Parathyroid adenoma (tissue), 2 donors: Measurements from ENCODE around the gene PIGU.

Experiments used
- H2AFZ ChIP-seq: fragments of 300-600 bp; sonication (generic); one replicate; pipeline ENCODE4 v1.7.0; 2017; ENCODE audit warnings: antibody characterized with exemption, mild to moderate bottlenecking
- H3K27ac ChIP-seq: fragments of 300-600 bp; sonication (generic); one replicate; pipeline ENCODE4 v1.7.0; 2017
- H3K27me3 ChIP-seq: fragments of 300-600 bp; sonication (generic); one replicate; pipeline ENCODE4 v1.7.0; 2017; ENCODE audit warnings: low read length; ENCODE audit not compliant: control insufficient read depth, insufficient read depth
- H3K36me3 ChIP-seq: fragments of 300-600 bp; sonication (generic); one replicate; pipeline ENCODE4 v1.7.0; 2017; ENCODE audit warnings: low read length; ENCODE audit not compliant: control insufficient read depth, insufficient read depth
- H3K4me1 ChIP-seq: fragments of 300-600 bp; sonication (generic); one replicate; pipeline ENCODE4 v1.7.0; 2017; ENCODE audit warnings: control low read depth
- H3K4me2 ChIP-seq: fragments of 300-600 bp; sonication (generic); one replicate; pipeline ENCODE4 v1.7.0; 2017; ENCODE audit warnings: low read length
- H3K4me3 ChIP-seq: fragments of 300-600 bp; sonication (generic); one replicate; pipeline ENCODE4 v1.7.0; 2017; ENCODE audit warnings: low read depth, low read length
- H3K79me2 ChIP-seq: fragments of 300-600 bp; sonication (generic); one replicate; pipeline ENCODE4 v1.7.0; 2017; ENCODE audit warnings: control low read depth
- H3K9ac ChIP-seq: fragments of 300-600 bp; sonication (generic); one replicate; pipeline ENCODE4 v1.7.0; 2017; ENCODE audit warnings: mild to moderate bottlenecking
- H3K9me3 ChIP-seq: fragments of 300-600 bp; sonication (generic); one replicate; pipeline ENCODE4 v1.7.0; 2017; ENCODE audit warnings: low read length; ENCODE audit not compliant: control insufficient read depth
- TF ChIP-seq, protein P1 (sequence below): fragments of 300-600 bp; sonication (generic); IDR thresholded peaks from one replicate; pipeline ENCODE4 v1.7.0; 2017; ENCODE audit warnings: antibody characterized with exemption, mild to moderate bottlenecking
- donor health status: primary hyperparathyroidism.

Gene PIGU

DNA sequence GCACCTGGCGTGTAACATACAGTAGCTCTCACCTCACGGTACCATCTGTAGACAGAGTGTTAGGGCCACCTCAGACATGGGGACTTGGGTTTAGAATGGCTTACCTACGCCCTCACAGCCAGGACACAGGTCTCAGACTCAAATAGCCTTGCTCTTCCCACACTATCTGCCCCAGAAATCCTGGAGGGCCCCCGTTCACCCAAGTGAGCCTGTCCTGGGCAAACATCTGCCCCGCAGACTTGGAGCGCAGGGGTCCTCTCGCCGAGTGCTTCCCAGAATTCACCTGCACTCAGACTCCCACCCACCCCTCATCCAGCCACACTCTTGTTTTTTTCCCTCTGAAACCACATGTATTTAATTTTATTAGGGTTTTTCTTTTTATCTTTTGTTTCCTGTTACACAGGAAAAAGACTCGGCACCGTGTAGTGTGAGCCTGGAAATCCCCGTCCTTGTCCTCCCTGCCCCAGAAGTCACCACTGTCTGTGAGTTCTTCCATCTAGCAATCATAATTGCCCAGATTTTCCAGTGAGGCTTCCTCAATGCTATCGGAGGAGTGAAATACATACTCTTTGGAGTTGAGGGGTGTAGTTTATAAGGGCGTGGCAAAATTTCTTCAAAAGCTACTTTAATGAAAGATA is 135.5 kb downstream of the PIGU start:
- no peaks in the 10 kb centered on the region for H3K79me2 ChIP-seq
- H2AFZ ChIP-seq: no peak overlapping the region
- H3K9ac ChIP-seq: no peak overlapping the region
- H3K4me3 ChIP-seq: no peak overlapping the region
- H3K4me2 ChIP-seq: no peak overlapping the region
- TF ChIP-seq, protein P1, sequence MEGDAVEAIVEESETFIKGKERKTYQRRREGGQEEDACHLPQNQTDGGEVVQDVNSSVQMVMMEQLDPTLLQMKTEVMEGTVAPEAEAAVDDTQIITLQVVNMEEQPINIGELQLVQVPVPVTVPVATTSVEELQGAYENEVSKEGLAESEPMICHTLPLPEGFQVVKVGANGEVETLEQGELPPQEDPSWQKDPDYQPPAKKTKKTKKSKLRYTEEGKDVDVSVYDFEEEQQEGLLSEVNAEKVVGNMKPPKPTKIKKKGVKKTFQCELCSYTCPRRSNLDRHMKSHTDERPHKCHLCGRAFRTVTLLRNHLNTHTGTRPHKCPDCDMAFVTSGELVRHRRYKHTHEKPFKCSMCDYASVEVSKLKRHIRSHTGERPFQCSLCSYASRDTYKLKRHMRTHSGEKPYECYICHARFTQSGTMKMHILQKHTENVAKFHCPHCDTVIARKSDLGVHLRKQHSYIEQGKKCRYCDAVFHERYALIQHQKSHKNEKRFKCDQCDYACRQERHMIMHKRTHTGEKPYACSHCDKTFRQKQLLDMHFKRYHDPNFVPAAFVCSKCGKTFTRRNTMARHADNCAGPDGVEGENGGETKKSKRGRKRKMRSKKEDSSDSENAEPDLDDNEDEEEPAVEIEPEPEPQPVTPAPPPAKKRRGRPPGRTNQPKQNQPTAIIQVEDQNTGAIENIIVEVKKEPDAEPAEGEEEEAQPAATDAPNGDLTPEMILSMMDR: no peak
- H3K4me1 ChIP-seq: no peaks in the 10 kb centered on the region
- H3K36me3 ChIP-seq: no peaks in the 10 kb centered on the region
- H3K27ac ChIP-seq: no peak overlapping the region
- no peaks in the 10 kb centered on the region for H3K27me3 ChIP-seq
- no peaks in the 10 kb centered on the region for H3K9me3 ChIP-seq

DNA sequence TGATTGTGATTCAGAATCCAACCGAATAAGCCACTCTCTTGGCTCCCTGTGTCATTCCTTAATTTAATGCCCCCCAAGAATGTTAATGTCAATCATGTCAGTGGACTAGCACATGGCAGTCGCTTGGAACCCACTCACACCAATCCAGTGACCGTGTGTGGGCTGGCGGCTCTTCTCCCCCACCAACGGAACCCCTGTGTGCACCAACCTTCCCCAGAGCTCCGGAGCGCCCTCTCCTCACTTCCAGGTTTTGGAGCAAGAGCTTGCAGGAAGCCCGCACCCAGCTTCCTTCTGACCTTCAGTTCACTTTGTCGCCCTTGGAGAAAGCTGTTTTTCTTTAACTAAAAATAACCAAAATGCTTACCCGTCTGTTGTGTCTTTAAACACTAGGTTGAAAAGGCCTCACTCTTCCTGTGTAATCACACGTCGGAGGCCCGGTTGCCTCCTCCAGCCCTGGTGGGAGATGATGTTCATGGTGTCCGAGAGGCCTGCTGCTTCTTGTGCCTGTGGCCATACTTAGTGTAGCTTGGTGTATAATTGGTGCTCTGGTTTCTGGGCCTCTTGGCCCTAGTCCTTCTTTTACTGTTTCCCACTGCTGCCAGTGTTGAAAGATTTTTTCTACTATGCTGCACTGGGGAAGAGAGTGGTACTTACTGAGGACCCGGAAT is 136.2 kb downstream of the PIGU start:
- Histone ChIP-seq H3K4me2 (no peak overlapping the region), H3K9me3 (no peaks in the 10 kb centered on the region), H3K27me3 (no peaks in the 10 kb centered on the region), H3K4me3 (no peak overlapping the region), H3K79me2 (no peaks in the 10 kb centered on the region), H2AFZ (no peak overlapping the region), H3K9ac (no peak overlapping the region), H3K27ac (no peak overlapping the region), H3K4me1 (no peaks in the 10 kb centered on the region), H3K36me3 (no peaks in the 10 kb centered on the region)
- TF ChIP-seq, protein P1: no peak

DNA sequence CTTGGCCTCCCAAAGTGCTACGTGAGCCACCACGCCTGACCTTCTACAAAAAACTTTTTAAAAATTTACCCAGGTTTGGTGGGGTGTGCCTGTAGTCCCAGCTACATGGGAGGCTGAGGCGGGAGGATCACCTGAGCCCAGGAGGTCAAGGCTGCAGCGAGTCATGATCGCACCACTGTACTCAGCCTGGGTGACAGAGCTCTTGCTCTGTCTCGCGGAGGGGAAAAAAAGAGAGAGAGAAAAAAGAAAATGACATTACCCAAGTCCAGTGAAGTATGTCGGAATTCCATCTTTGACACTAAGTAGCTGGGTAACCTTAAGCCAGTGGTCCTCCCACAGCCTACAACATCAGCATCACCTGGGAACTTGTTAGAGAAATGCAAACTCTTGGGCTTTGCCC is 137.1 kb downstream of the PIGU start:
- TF ChIP-seq, protein P1: no peak
- Histone ChIP-seq H3K36me3 (no peaks in the 10 kb centered on the region), H3K27me3 (no peaks in the 10 kb centered on the region), H2AFZ (no peak overlapping the region), H3K4me3 (no peak overlapping the region), H3K9ac (no peak overlapping the region), H3K79me2 (no peaks in the 10 kb centered on the region), H3K4me2 (no peak overlapping the region), H3K4me1 (no peaks in the 10 kb centered on the region), H3K27ac (no peak overlapping the region), H3K9me3 (no peaks in the 10 kb centered on the region)

DNA sequence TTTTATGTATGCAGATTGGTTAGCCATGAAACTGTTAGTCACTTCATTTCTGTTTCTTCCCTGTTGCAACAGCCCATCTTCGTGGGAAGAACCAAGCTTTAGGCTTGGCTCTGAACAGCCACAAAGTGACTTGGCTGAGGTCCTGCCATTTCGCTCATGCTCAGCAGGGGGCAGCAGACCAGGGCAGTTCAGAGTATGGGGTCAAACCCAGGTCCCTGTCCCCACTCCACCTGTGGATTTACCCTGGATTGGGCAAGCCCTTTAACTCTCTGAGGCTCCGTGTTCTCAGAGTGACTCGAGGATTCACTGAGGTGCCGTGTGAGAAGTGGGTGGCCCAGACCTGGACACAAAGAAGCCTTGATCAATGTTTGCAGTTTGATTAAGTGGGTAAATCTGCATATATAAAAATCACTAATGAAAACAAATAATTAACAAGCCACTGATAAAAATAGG is 138.2 kb downstream of the PIGU start:
- H3K36me3 ChIP-seq: no peaks in the 10 kb centered on the region
- H3K4me1 ChIP-seq: no peaks in the 10 kb centered on the region
- TF ChIP-seq, protein P1: peak; percentile 61
- H2AFZ ChIP-seq: no peak overlapping the region
- H3K27me3 ChIP-seq: no peaks in the 10 kb centered on the region
- H3K9me3 ChIP-seq: no peaks in the 10 kb centered on the region
- no peaks in the 10 kb centered on the region for H3K79me2 ChIP-seq
- H3K4me3 ChIP-seq: no peak overlapping the region
- H3K4me2 ChIP-seq: no peak overlapping the region
- no peak overlapping the region for H3K27ac ChIP-seq
- H3K9ac ChIP-seq: no peak overlapping the region

DNA sequence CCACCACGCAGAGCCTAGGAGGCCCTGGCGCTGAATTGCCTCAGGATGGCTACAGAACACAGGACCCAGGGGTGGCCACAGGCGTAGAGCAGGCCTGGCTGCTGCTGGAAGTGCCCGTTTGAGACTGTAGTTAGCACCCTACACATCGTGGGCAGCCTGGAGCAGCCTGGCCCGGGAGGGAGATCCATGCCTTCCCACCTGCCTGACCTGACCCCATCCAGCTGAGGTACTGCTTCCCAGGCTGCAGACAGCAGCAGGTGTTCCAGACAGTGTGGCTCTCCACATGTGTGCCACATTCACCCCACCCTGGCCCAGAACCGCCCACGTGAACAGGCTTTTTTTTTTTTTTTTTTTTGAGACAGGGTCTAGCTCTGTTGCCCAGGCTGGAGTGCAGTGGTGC is 139.2 kb downstream of the PIGU start:
- H3K27me3 ChIP-seq: no peaks in the 10 kb centered on the region
- no peaks in the 10 kb centered on the region for H3K4me1 ChIP-seq
- no peak overlapping the region for H2AFZ ChIP-seq
- H3K4me2 ChIP-seq: no peak overlapping the region
- H3K9ac ChIP-seq: no peak overlapping the region
- H3K27ac ChIP-seq: no peak overlapping the region
- H3K36me3 ChIP-seq: no peaks in the 10 kb centered on the region
- TF ChIP-seq, protein P1: no peak
- H3K9me3 ChIP-seq: no peaks in the 10 kb centered on the region
- peaks cover 2% of the 10 kb centered on the region for H3K79me2 ChIP-seq
- no peak overlapping the region for H3K4me3 ChIP-seq
